Testis (tissue), 2 donors: Measurements from ENCODE around the gene CHST9.

ENCODE experiments used
- CTCF ChIP-seq, 3 experiments: fragments of 450-650 bp in 2 of 3; fragments of 200-600 bp in 1 of 3; sonication (generic) in 1 of 3; IDR thresholded peaks; one replicate each; pipeline ENCODE4 v1.5.1; 2016 to 2019; ENCODE audit warnings: antibody characterized with exemption in 3 of 3, mild to moderate bottlenecking in 2 of 3, moderate library complexity in 1 of 3
- POLR2A ChIP-seq: fragments of 450-650 bp; IDR thresholded peaks from one replicate; pipeline ENCODE4 v1.6.1; 2017; ENCODE audit warnings: antibody characterized with exemption, mild to moderate bottlenecking, moderate library complexity

GRCh38 chr18:26894426-26894825 lies 290.7 kb downstream of the CHST9 start:
- no peak for TF ChIP-seq CTCF (IDR thresholded peaks at IDR 0.05)
- no peak for TF ChIP-seq POLR2A
